Loucy (cell line): ENCODE results near the gene SLF2.

Experiments
- H2AFZ ChIP-seq: fragments of 200-600 bp; sonication (generic); 2 replicates; pipeline ENCODE4 v1.6.0; 2016; ENCODE audit warnings: antibody characterized with exemption, mild to moderate bottlenecking, low read length, moderate library complexity
- H3F3A ChIP-seq: fragments of 200-600 bp; 2 replicates; pipeline ENCODE4 v1.6.0; 2016; ENCODE audit warnings: antibody characterized with exemption, low read depth, mild to moderate bottlenecking
- H3K27me3 ChIP-seq: fragments of 200-600 bp; sonication (generic); 2 replicates; pipeline ENCODE4 v1.6.1; 2014; ENCODE audit warnings: low read length, mild to moderate bottlenecking; ENCODE audit not compliant: insufficient read depth, poor library complexity, severe bottlenecking
- H3K36me3 ChIP-seq: fragments of 200-600 bp; sonication (generic); 2 replicates; pipeline ENCODE4 v1.6.1; 2016; ENCODE audit warnings: low read length; ENCODE audit not compliant: insufficient read depth
- H3K4me1 ChIP-seq: fragments of 200-600 bp; sonication (generic); 2 replicates; pipeline ENCODE4 v1.5.1; 2014; ENCODE audit warnings: low read length, mild to moderate bottlenecking; ENCODE audit not compliant: insufficient read depth, poor library complexity, severe bottlenecking
- H3K4me2 ChIP-seq: fragments of 200-600 bp; sonication (generic); 2 replicates; pipeline ENCODE4 v1.6.0; 2014; ENCODE audit warnings: antibody characterized with exemption, low read length, low read depth, mild to moderate bottlenecking; ENCODE audit not compliant: poor library complexity, severe bottlenecking
- H3K4me3 ChIP-seq: fragments of 200-600 bp; sonication (generic); 2 replicates; pipeline ENCODE4 v1.5.1; 2014; ENCODE audit warnings: low read length, mild to moderate bottlenecking, mixed read lengths; ENCODE audit not compliant: poor library complexity, severe bottlenecking
- H3K79me2 ChIP-seq: fragments of 200-600 bp; sonication (generic); 2 replicates; pipeline ENCODE4 v1.6.1; 2014; ENCODE audit warnings: low read length; ENCODE audit not compliant: insufficient read depth
- H3K9ac ChIP-seq: fragments of 200-600 bp; sonication (generic); 2 replicates; pipeline ENCODE4 v1.6.0; 2014; ENCODE audit warnings: mild to moderate bottlenecking, low read depth, low read length, moderate library complexity; ENCODE audit not compliant: poor library complexity, severe bottlenecking
- H3K9me2 ChIP-seq: fragments of 200-600 bp; sonication (generic); replicated peaks from 2 replicates; pipeline ENCODE4 v1.6.1; 2016; ENCODE audit warnings: low read depth, low read length, mixed read lengths
- H3K9me3 ChIP-seq: fragments of 200-600 bp; sonication (generic); 2 replicates; pipeline ENCODE4 v1.6.1; 2014; ENCODE audit warnings: mild to moderate bottlenecking, antibody characterized with exemption, low read length, low read depth; ENCODE audit not compliant: insufficient read depth
- H4K20me1 ChIP-seq: fragments of 200-600 bp; sonication (generic); 2 replicates; pipeline ENCODE4 v1.6.0; 2014; ENCODE audit warnings: antibody characterized with exemption, low read length, mild to moderate bottlenecking; ENCODE audit not compliant: insufficient read depth, poor library complexity, severe bottlenecking
- CTCF ChIP-seq: fragments of 200-600 bp; sonication (generic); conservative IDR thresholded peaks from 2 replicates; pipeline ENCODE4 v1.5.1; 2014; ENCODE audit warnings: mild to moderate bottlenecking, antibody characterized with exemption, low read length
- EZH2phosphoT487 ChIP-seq: fragments of 200-600 bp; IDR thresholded peaks from 2 replicates; pipeline ENCODE4 v1.6.1; 2018; ENCODE audit warnings: antibody characterized with exemption, mild to moderate bottlenecking, moderate library complexity, borderline replicate concordance

Gene SLF2

GRCh38 chr10:100872034-100872791 is 40.5 kb upstream of the SLF2 start:
- no peaks in the 10 kb centered on the region for H3F3A ChIP-seq

GRCh38 chr10:100873146-100873826 is 39.5 kb upstream of the SLF2 start:
- Histone ChIP-seq H3K9ac (no peak overlapping the region), H3K36me3 (no peaks in the 10 kb centered on the region), H3K9me3 (no peaks in the 10 kb centered on the region), H4K20me1 (no peaks in the 10 kb centered on the region), H2AFZ (no peak overlapping the region; the same call in 1 of the 2 replicates), H3K4me3 (no peak overlapping the region), H3K9me2 (no peaks in the 10 kb centered on the region), H3F3A (no peaks in the 10 kb centered on the region), H3K4me1 (peaks cover 21% of the 10 kb centered on the region), H3K27me3 (no peaks in the 10 kb centered on the region), H3K4me2 (no peak overlapping the region), H3K79me2 (no peaks in the 10 kb centered on the region)
- TF ChIP-seq CTCF (no peak), EZH2phosphoT487 (no peak)

More at GRCh38 chr10:100872034-100872791, 40.5 kb upstream of the SLF2 start:
- no peak overlapping the region for H3K4me3 ChIP-seq
- H3K9me2 ChIP-seq = no peaks in the 10 kb centered on the region
- no peaks in the 10 kb centered on the region for H3K27me3 ChIP-seq
- 0 out of 2 replicates have a peak overlapping the region, but pooled peaks have one; percentile 18 for H2AFZ ChIP-seq
- no peaks in the 10 kb centered on the region for H4K20me1 ChIP-seq
- no peaks in the 10 kb centered on the region for H3K36me3 ChIP-seq
- H3K9me3 ChIP-seq = no peaks in the 10 kb centered on the region
- peaks cover 15% of the 10 kb centered on the region for H3K4me1 ChIP-seq
- no peak overlapping the region for H3K9ac ChIP-seq
- H3K79me2 ChIP-seq = no peaks in the 10 kb centered on the region
- H3K4me2 ChIP-seq = no peak overlapping the region
- TF ChIP-seq EZH2phosphoT487 = no peak
- TF ChIP-seq CTCF = peak; percentile 91

- Histone ChIP-seq H3K4me1 (peaks cover 25% of the 10 kb centered on the region), H3K9me3 (no peaks in the 10 kb centered on the region), H3K27me3 (no peaks in the 10 kb centered on the region), H2AFZ (no peak overlapping the region), H3F3A (no peaks in the 10 kb centered on the region), H3K9me2 (no peaks in the 10 kb centered on the region), H3K9ac (no peak overlapping the region), H3K4me3 (no peak overlapping the region), H3K79me2 (no peaks in the 10 kb centered on the region), H4K20me1 (no peaks in the 10 kb centered on the region), H3K4me2 (no peak overlapping the region), H3K36me3 (no peaks in the 10 kb centered on the region)
- TF ChIP-seq EZH2phosphoT487 (no peak), CTCF (no peak)
Observed at GRCh38 chr10:100873827-100874326, 38.9 kb upstream of the SLF2 start.
